SJSA1 (cell line): Measurements from ENCODE around the gene TUSC1. TPM values are rescaled to one million over a fixed set of nuclear protein-coding genes. Genes with fewer than 3 reads are reported as not detected.
"Not testable (repeated sequence)": the region's sequence is repeated elsewhere in the genome, so short reads cannot be mapped to it uniquely, and the experiment has no call there.

ENCODE experiments used
- DNase-seq, 2 experiments: peaks; one replicate each; pipeline ENCODE4 v3.0.0-alpha.2; 2015 to 2020; ENCODE audit warnings: low spot score in 2 of 2, low read depth in 1 of 2
- H3K27ac ChIP-seq: fragments of 250-450 bp; sonication (Bioruptor Pico); 2 replicates; pipeline ENCODE4 v1.5.1; 2020; ENCODE audit warnings: mild to moderate bottlenecking, moderate library complexity
- H3K27me3 ChIP-seq: fragments of 250-450 bp; sonication (Bioruptor Pico); replicated peaks from 2 replicates; pipeline ENCODE4 v1.5.1; 2020; ENCODE audit warnings: mild to moderate bottlenecking, moderate library complexity
- H3K36me3 ChIP-seq: fragments of 250-450 bp; sonication (Bioruptor Pico); 2 replicates; pipeline ENCODE4 v1.5.1; 2020; ENCODE audit warnings: mild to moderate bottlenecking
- H3K4me1 ChIP-seq: fragments of 250-450 bp; sonication (Bioruptor Pico); replicated peaks from 2 replicates; pipeline ENCODE4 v1.6.1; 2021; ENCODE audit warnings: mild to moderate bottlenecking
- H3K4me3 ChIP-seq: fragments of 250-450 bp; sonication (Bioruptor Pico); 2 replicates; pipeline ENCODE4 v1.5.1; 2020; ENCODE audit warnings: mild to moderate bottlenecking
- H3K9me3 ChIP-seq: fragments of 250-450 bp; sonication (Bioruptor Pico); replicated peaks from 2 replicates; pipeline ENCODE4 v1.5.1; 2020; ENCODE audit warnings: mild to moderate bottlenecking
- total RNA-seq: library from RNA; depleted of rRNA; stranded (reverse); fragments of >200 nt; shearing (Covaris generic); gene quantifications from 2 replicates; pipeline ENCODE4 v1.2.3, GENCODE V29; 2014

Gene TUSC1
- total RNA-seq, 1 experiment from 2014 or later = not detected

DNA sequence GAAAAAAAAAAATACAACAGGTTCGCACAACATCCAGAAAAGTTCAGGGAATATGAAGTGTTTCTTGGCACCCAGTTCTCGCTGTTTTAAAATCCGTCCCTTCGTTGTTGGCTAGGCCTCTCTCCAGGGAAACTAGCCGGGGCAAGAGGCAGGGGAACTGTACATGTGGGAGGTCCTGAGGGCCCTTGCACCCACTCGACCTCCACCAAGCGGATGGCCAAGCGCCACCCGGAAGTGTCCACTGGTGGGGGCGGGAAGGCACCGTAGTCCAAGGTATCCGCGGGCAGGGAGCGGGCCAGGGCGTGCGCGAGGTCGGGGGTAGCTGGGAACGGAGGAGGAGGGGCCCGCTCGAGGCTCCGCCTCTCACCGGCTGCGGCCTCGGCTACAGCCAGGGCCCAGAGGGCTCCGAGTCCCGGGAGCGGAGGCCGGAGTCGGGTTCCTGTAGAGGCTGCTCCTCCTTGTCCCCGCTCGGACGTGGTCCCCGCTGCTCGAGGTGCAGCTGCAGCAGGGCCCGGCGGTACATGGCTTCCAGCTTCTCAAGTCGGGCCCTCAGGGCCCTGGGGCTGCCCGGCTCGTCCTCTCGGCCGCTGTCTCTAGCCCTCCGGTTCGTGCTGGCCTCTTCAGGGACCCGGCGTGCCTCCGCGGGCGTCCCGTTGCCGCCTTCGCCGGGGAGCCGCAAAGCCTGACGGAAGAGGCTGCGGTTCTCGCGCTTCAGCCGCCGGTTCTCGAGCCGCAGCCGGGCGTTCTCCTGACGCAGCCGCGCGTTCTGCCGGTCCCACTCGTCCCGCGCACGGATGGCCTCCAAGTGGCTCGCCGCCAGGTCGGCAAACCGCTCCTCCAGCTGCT lies 720 bp downstream of the TUSC1 start:
- no peaks in the 10 kb centered on the region for H3K27me3 ChIP-seq
- DNase-seq = peak in 1 of 2 experiments; percentile 0
- H3K4me3 ChIP-seq = no peak overlapping the region
- no peaks in the 10 kb centered on the region for H3K36me3 ChIP-seq
- H3K27ac ChIP-seq = no peak overlapping the region
- no peaks in the 10 kb centered on the region for H3K4me1 ChIP-seq
- no peaks in the 10 kb centered on the region for H3K9me3 ChIP-seq

DNA sequence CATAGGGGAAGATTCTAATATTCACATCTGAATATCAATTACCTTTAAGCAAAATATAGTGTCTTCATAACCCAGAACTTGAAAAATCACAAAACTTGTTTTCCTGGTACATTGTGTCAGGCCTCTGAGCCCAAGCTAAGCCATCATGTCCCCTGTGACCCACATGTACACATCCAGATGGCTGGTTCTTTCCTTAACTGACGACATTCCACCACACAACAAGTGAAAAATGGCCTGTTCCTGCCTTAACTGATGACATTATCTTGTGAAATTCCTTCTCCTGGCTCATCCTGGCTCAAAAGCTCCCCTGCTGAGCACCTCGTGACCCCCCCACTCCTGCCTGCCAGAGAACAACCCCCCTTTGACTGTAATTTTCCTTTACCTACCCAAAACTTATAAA lies 2.4 kb downstream of the TUSC1 start:
- H3K4me3 ChIP-seq, H3K36me3 ChIP-seq, H3K4me1 ChIP-seq, H3K27ac ChIP-seq, DNase-seq, H3K27me3 ChIP-seq, H3K9me3 ChIP-seq: not testable (repeated sequence)

- H3K4me3 ChIP-seq = no peak overlapping the region
- no peaks in the 10 kb centered on the region for H3K9me3 ChIP-seq
- H3K36me3 ChIP-seq = no peaks in the 10 kb centered on the region
- no peak for DNase-seq
- H3K27me3 ChIP-seq = no peaks in the 10 kb centered on the region
- H3K4me1 ChIP-seq = no peaks in the 10 kb centered on the region
- no peak overlapping the region for H3K27ac ChIP-seq
Observed at GRCh38 chr9:25658571-25658970, 19.7 kb downstream of the TUSC1 start.

- no peak overlapping the region for H3K4me3 ChIP-seq
- no peaks in the 10 kb centered on the region for H3K4me1 ChIP-seq
- H3K27me3 ChIP-seq = no peaks in the 10 kb centered on the region
- no peak overlapping the region for H3K27ac ChIP-seq
- H3K9me3 ChIP-seq = no peaks in the 10 kb centered on the region
- DNase-seq = no peak
- H3K36me3 ChIP-seq = no peaks in the 10 kb centered on the region
Observed at GRCh38 chr9:25654417-25654816, 23.8 kb downstream of the TUSC1 start.

DNA sequence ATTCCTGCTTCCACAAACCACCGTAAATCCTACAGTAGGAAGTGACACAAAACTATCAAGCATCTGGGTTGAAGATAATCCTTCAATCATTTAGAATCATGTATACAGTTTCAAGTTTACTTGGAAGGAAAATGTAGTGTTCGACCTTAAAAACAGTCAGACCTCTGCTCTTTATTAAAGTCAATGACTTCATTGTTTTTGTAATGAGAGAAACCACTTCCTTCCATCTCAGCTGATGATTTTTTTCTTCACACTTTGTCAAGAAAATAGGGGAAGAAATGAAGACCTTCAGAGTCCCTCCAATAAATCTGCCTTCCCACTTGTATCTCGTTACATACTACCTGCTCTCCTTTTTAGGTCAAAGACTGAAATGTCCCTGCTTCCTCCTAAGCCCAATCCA lies 30.1 kb downstream of the TUSC1 start:
- Histone ChIP-seq H3K27me3 (no peaks in the 10 kb centered on the region), H3K4me1 (no peaks in the 10 kb centered on the region), H3K36me3 (no peaks in the 10 kb centered on the region), H3K9me3 (no peaks in the 10 kb centered on the region), H3K27ac (no peak overlapping the region), H3K4me3 (no peak overlapping the region)
- no peak for DNase-seq

- Histone ChIP-seq H3K27ac (no peak overlapping the region), H3K4me1 (no peaks in the 10 kb centered on the region), H3K36me3 (no peaks in the 10 kb centered on the region), H3K4me3 (no peak overlapping the region), H3K27me3 (no peaks in the 10 kb centered on the region), H3K9me3 (no peaks in the 10 kb centered on the region)
- DNase-seq = no peak
Observed at GRCh38 chr9:25636026-25636425, 42.2 kb downstream of the TUSC1 start.

GRCh38 chr9:25629231-25629630 lies 49.0 kb downstream of the TUSC1 start:
- H3K4me3 ChIP-seq = no peak overlapping the region
- no peaks in the 10 kb centered on the region for H3K9me3 ChIP-seq
- no peaks in the 10 kb centered on the region for H3K4me1 ChIP-seq
- H3K27ac ChIP-seq = no peak overlapping the region
- H3K36me3 ChIP-seq = no peaks in the 10 kb centered on the region
- H3K27me3 ChIP-seq = no peaks in the 10 kb centered on the region
- DNase-seq = no peak
